A549 treated with CpdA at 1 μM for 4 hours (cell line): Measurements from ENCODE around the gene SMOC2. TPM values are rescaled to one million over a fixed set of nuclear protein-coding genes. Genes with fewer than 3 reads are reported as not detected.

ENCODE experiments used
- total RNA-seq: library from RNA; stranded (reverse); fragments of 200-300 nt; extraction: Qiagen RNA extraction; gene quantifications from 5 replicates; pipeline ENCODE4 v1.2.3, GENCODE V29; 2022; ENCODE audit warnings: low read depth

SMOC2 gene
- not detected in 5 replicates for total RNA-seq

GRCh38 chr6:168440520-168441433 is at the start of gene SMOC2:
SMOC2 (plus strand) TSS chr6:168441184; CDS start chr6:168441371, 187 bp downstream.

Other genes starting within 250 kb of the SMOC2 start
- 0.27 to 0.57 TPM (median 0.50 TPM) in 5 replicates for gene DACT2, start 121.4 kb upstream of the SMOC2 start, total RNA-seq